Measurements from ENCODE around the gene HSPB1. TPM values are rescaled to one million over a fixed set of nuclear protein-coding genes. Genes with fewer than 3 reads are reported as not detected.

HSPB1 gene
- total RNA-seq, 1 experiment from 2014 or later = 198 TPM

DNA sequence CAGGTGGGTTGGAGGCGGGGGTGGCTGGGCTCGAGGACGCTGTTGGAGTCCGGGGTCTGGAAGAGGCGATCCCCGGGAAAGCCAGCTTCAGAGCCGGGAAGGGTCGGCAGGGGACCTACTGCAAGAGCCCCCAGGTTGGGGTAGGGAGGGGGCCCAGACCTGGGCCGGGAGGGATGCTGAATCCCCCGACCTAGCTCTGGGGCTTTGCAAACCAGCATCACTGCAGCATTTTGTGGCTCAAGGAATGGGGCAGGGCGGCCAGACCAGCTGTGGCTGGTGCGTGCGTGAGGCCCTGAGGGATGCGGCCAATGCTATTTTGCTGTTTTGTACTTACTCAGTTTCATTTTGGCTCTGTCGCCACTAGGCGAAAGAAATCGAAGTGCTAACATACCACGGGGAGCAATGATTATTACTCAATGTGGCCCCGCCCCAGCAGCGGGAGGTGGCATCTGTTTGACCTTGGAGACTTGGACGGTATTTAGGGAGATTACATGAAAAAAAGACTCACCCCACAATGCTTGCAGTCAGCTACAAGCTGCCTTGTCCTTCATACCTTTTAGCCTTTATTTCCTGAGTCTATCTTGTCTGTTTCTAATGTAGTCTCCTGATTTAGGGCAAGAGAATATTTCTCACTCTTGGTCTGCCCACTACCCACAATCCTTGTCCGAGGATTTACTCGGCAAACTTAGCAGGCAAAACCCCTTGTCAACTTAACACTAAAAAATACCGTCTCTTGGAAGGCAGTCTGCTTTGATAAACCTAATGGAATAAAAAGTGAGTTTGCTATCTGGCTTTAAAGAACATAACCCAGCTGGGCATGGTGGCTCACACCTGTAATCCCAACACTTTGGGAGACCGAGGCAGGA, 16.2 kb downstream of the HSPB1 start:
- Mint-ChIP-seq H3K4me3 (ENCODE audit: unreplicated experiment) (peak overlapping the region; percentile 75), H3K4me1 (ENCODE audit: insufficient read depth, unreplicated experiment) (peaks cover 20% of the 10 kb centered on the region), H3K27me3 (ENCODE audit: insufficient read depth, unreplicated experiment) (no peaks in the 10 kb centered on the region), H3K36me3 (ENCODE audit: insufficient read depth, unreplicated experiment) (peaks cover 20% of the 10 kb centered on the region), H3K9me3 (ENCODE audit: unreplicated experiment) (no peaks in the 10 kb centered on the region), H3K27ac (ENCODE audit: low read depth, unreplicated experiment) (peak overlapping the region; percentile 72)
- peak; percentile 88 for DNase-seq (ENCODE audit: unreplicated experiment)
- POLR2A ChIA-PET = interaction anchor here (0.6 to 7.3 kb wide), 26 partner anchors 8 to 897 kb away, joined by 3 to 130 read pairs (median 8); partner anchors contain the start of genes MDH2, STYXL1 and YWHAG
- CTCF ChIA-PET = interaction anchor here (0.6 to 15.2 kb wide), 14 partner anchors 10 to 152 kb away, joined by 3 to 232 read pairs (median 3); partner anchors contain the start of gene YWHAG
- BruUV-seq (replicated peaks) = no TSS peak
- TF ChIP-seq, protein P1, sequence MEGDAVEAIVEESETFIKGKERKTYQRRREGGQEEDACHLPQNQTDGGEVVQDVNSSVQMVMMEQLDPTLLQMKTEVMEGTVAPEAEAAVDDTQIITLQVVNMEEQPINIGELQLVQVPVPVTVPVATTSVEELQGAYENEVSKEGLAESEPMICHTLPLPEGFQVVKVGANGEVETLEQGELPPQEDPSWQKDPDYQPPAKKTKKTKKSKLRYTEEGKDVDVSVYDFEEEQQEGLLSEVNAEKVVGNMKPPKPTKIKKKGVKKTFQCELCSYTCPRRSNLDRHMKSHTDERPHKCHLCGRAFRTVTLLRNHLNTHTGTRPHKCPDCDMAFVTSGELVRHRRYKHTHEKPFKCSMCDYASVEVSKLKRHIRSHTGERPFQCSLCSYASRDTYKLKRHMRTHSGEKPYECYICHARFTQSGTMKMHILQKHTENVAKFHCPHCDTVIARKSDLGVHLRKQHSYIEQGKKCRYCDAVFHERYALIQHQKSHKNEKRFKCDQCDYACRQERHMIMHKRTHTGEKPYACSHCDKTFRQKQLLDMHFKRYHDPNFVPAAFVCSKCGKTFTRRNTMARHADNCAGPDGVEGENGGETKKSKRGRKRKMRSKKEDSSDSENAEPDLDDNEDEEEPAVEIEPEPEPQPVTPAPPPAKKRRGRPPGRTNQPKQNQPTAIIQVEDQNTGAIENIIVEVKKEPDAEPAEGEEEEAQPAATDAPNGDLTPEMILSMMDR (IDR thresholded peaks at IDR 0.05; ENCODE audit: unreplicated experiment) = peak; percentile 16
- intact Hi-C loops (cut with micrococcal nuclease) = loop anchor here (1.0 kb wide), 1 partner anchor 41 kb away; no protein-coding TSS in a partner anchor

DNA sequence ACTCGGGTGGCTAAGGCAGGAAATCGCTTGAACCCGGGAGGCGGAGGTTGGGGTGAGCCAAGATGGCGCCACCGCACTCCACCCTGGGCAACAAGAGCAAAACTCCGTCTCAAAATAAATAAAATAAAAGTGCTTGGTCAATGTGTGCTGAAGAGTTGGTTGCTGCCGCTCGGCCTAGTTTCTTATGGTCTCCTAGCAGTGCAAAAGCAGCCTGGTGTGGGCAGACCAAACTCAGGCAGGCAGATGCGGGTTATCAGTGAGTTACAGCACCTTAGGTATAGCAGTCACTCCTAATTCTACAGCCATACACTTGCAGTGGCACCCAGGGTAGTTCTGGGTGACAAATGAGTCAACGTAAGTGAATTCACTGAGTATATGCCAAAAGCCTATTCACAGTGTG, 22.6 kb downstream of the HSPB1 start:
- Mint-ChIP-seq H3K4me1 (ENCODE audit: insufficient read depth, unreplicated experiment) (peaks cover 5% of the 10 kb centered on the region), H3K27me3 (ENCODE audit: insufficient read depth, unreplicated experiment) (no peaks in the 10 kb centered on the region), H3K9me3 (ENCODE audit: unreplicated experiment) (no peaks in the 10 kb centered on the region), H3K4me3 (ENCODE audit: unreplicated experiment) (no peak overlapping the region), H3K27ac (ENCODE audit: low read depth, unreplicated experiment) (no peak overlapping the region), H3K36me3 (ENCODE audit: insufficient read depth, unreplicated experiment) (peaks cover 74% of the 10 kb centered on the region)
- POLR2A ChIA-PET = no interaction called here
- CTCF ChIA-PET = interaction anchor here (0.9 to 1.1 kb wide), 2 partner anchors 9 to 406 kb away, joined by 3 to 4 read pairs; no protein-coding TSS in a partner anchor
- intact Hi-C loops (cut with micrococcal nuclease) = no loop called here
- TF ChIP-seq, protein P1 (IDR thresholded peaks at IDR 0.05; ENCODE audit: unreplicated experiment) = no peak
- no TSS peak for BruUV-seq (replicated peaks)
- DNase-seq (ENCODE audit: unreplicated experiment) = no peak

DNA sequence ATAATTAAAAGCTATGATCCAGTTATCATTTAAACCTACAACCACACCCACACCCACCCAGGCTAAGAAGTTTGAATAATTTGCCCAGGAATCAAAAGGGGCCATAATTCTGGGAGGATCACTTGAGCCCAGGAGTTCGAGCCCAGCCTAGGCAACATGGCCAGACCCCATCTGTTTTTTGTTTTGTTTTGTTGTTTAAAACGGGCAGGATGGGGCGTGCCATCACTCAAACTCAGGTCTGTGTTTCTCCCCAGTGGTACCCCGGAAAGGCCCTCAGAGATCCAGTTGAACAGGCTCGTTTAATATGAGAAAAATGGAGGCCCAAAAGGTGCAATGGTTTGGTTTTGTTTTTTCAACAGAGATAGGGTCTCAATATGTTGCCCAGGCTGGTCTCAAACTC, 23.3 kb downstream of the HSPB1 start:
- CTCF ChIA-PET = no interaction called here
- POLR2A ChIA-PET = no interaction called here
- intact Hi-C loops (cut with micrococcal nuclease) = no loop called here
- H3K4me3 Mint-ChIP-seq (ENCODE audit: unreplicated experiment) = no peak overlapping the region
- H3K4me1 Mint-ChIP-seq (ENCODE audit: insufficient read depth, unreplicated experiment) = peaks cover 8% of the 10 kb centered on the region
- H3K9me3 Mint-ChIP-seq (ENCODE audit: unreplicated experiment) = no peaks in the 10 kb centered on the region
- BruUV-seq (replicated peaks) = no TSS peak
- peaks cover 81% of the 10 kb centered on the region for H3K36me3 Mint-ChIP-seq (ENCODE audit: insufficient read depth, unreplicated experiment)
- no peak for DNase-seq (ENCODE audit: unreplicated experiment)
- no peaks in the 10 kb centered on the region for H3K27me3 Mint-ChIP-seq (ENCODE audit: insufficient read depth, unreplicated experiment)
- TF ChIP-seq, protein P1 (IDR thresholded peaks at IDR 0.05; ENCODE audit: unreplicated experiment) = no peak
- no peak overlapping the region for H3K27ac Mint-ChIP-seq (ENCODE audit: low read depth, unreplicated experiment)

DNA sequence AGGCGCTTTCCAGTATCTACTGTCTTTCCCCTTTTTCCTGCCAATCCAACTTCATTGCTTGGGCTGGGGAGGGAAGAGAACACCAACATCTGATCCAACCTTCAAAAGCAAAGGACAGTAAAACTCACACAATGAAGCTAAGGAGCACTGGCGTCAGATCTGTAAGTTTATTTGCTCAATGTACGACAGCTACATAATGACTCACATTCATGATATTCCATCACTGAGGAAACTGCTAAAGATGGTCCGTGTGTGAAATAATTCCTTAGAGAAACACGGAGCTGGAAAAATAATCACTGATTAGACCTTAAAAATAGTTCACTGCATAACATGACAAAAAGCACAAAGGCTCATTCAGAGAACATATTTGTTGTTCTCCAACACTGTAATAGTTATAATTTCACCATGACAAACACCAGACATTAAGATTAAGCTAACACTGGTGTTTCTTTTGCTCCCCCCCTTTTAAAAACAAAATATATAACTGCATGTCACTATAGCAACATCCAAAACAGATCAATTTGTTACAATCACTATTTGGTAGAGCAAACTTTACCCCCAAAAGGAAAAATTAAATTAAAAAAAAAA, 24.3 kb downstream of the HSPB1 start:
- Mint-ChIP-seq H3K27ac (ENCODE audit: low read depth, unreplicated experiment) (no peak overlapping the region), H3K36me3 (ENCODE audit: insufficient read depth, unreplicated experiment) (peaks cover 88% of the 10 kb centered on the region), H3K9me3 (ENCODE audit: unreplicated experiment) (no peaks in the 10 kb centered on the region), H3K27me3 (ENCODE audit: insufficient read depth, unreplicated experiment) (no peaks in the 10 kb centered on the region), H3K4me3 (ENCODE audit: unreplicated experiment) (no peak overlapping the region), H3K4me1 (ENCODE audit: insufficient read depth, unreplicated experiment) (peaks cover 8% of the 10 kb centered on the region)
- DNase-seq (ENCODE audit: unreplicated experiment) = peak; percentile 41
- CTCF ChIA-PET = interaction anchor here (0.7 kb wide), 1 partner anchor 273 kb away, joined by 3 read pairs; no protein-coding TSS in a partner anchor
- TF ChIP-seq, protein P1 (IDR thresholded peaks at IDR 0.05; ENCODE audit: unreplicated experiment) = no peak
- POLR2A ChIA-PET = interaction anchor here (0.6 to 1.9 kb wide), 7 partner anchors 8 to 572 kb away, joined by 3 to 15 read pairs (median 4); partner anchors contain the start of gene HSPB1
- BruUV-seq (replicated peaks) = no TSS peak
- intact Hi-C loops (cut with micrococcal nuclease) = no loop called here

Measured in MCF 10A (cell line).